CD4-positive, alpha-beta T cell treated with Interleukin-6 at 100 ng/mL for 8 hours (primary cell): ENCODE results near the gene JKAMP.
A peak's percentile ranks its signal among the peaks of the same experiment; 100 is the strongest.

Experiments
- DNase-seq: peaks from one replicate; pipeline ENCODE4 v3.0.0-alpha.2; 2020; ENCODE audit warnings: mixed read lengths, low spot score

JKAMP gene

GRCh38 chr14:59481871-59482540 is 2.3 kb upstream of the JKAMP start:
- DNase-seq: no peak

GRCh38 chr14:59482541-59483331 is 1.6 kb upstream of the JKAMP start:
- DNase-seq: no peak

- no peak for DNase-seq
Measured at GRCh38 chr14:59483363-59483762, 954 bp upstream of the JKAMP start.

GRCh38 chr14:59484639-59485175 is 390 bp downstream of the JKAMP start:
- DNase-seq: no peak

GRCh38 chr14:59490756-59491155 is 6.4 kb downstream of the JKAMP start:
- DNase-seq: no peak

- no peak for DNase-seq
Measured at GRCh38 chr14:59492384-59492783, 8.1 kb downstream of the JKAMP start.

- DNase-seq: no peak
Measured at GRCh38 chr14:59500732-59501131, 16.4 kb downstream of the JKAMP start.

- DNase-seq: no peak
Measured at GRCh38 chr14:59503256-59503655, 18.9 kb downstream of the JKAMP start.

GRCh38 chr14:59507063-59507751 is 22.9 kb downstream of the JKAMP start:
- DNase-seq: peak; percentile 18

- no peak for DNase-seq
Measured at GRCh38 chr14:59507752-59508103, 23.4 kb downstream of the JKAMP start.

- DNase-seq: no peak
Measured at GRCh38 chr14:59509101-59509500, 24.8 kb downstream of the JKAMP start.

- no peak for DNase-seq
Measured at GRCh38 chr14:59510001-59510400, 25.7 kb downstream of the JKAMP start.

- DNase-seq: no peak
Measured at GRCh38 chr14:59510966-59511365, 26.6 kb downstream of the JKAMP start.

- DNase-seq: no peak
Measured at GRCh38 chr14:59511916-59512575, 27.7 kb downstream of the JKAMP start.

GRCh38 chr14:59520224-59520623 is 35.9 kb downstream of the JKAMP start:
- no peak for DNase-seq

GRCh38 chr14:59529189-59529588 is 44.9 kb downstream of the JKAMP start:
- DNase-seq: no peak

- no peak for DNase-seq
Measured at GRCh38 chr14:59530349-59530748, 46.0 kb downstream of the JKAMP start.

GRCh38 chr14:59532419-59532818 is 48.1 kb downstream of the JKAMP start:
- no peak for DNase-seq

GRCh38 chr14:59534361-59534987 is 50.2 kb downstream of the JKAMP start:
- no peak for DNase-seq

- DNase-seq: no peak
Measured at GRCh38 chr14:59537476-59537875, 53.2 kb downstream of the JKAMP start.

GRCh38 chr14:59538936-59539335 is 54.6 kb downstream of the JKAMP start:
- DNase-seq: no peak

- no peak for DNase-seq
Measured at GRCh38 chr14:59540852-59541251, 56.5 kb downstream of the JKAMP start.
